Spleen (tissue), 11 donors: Measurements from ENCODE around the gene GCDH. TPM values are rescaled to one million over a fixed set of nuclear protein-coding genes. Genes with fewer than 3 reads are reported as not detected.

ENCODE experiments used
- DNase-seq: peaks from one replicate; pipeline ENCODE4 v3.0.0-alpha.2; 2020
- H3K27ac ChIP-seq, 8 donors: fragments of 200-600 bp; sonication (generic) in 7 of 8; 1 replicate in 4 of 8; 2 replicates in 4 of 8; pipeline versions ENCODE4 v1.5.0 to v1.8.0; 2016 to 2021; ENCODE audit warnings: inconsistent platforms in 4 of 8, mild to moderate bottlenecking in 4 of 8, moderate library complexity in 1 of 8
- H3K27me3 ChIP-seq, 7 donors: fragments of 200-600 bp; sonication (generic) in 6 of 7; replicated peaks in 1 of 7; 1 replicate in 4 of 7; 2 replicates in 3 of 7; pipeline versions ENCODE4 v1.5.0 to v1.8.0; 2016 to 2021; ENCODE audit warnings: inconsistent platforms in 3 of 7, mild to moderate bottlenecking in 1 of 7
- H3K36me3 ChIP-seq, 6 donors: fragments of 200-600 bp; sonication (generic) in 5 of 6; 1 replicate in 4 of 6; 2 replicates in 2 of 6; pipeline versions ENCODE4 v1.5.0 to v1.8.0; 2016 to 2021; ENCODE audit warnings: inconsistent platforms in 2 of 6
- H3K4me1 ChIP-seq, 6 donors: fragments of 200-600 bp; sonication (generic) in 5 of 6; 1 replicate in 3 of 6; 2 replicates in 3 of 6; pipeline versions ENCODE4 v1.5.0 to v1.8.0; 2016 to 2021; ENCODE audit warnings: inconsistent platforms in 3 of 6
- H3K4me3 ChIP-seq, 8 donors: fragments of 200-600 bp; sonication (generic) in 7 of 8; 1 replicate in 4 of 8; 2 replicates in 4 of 8; pipeline versions ENCODE4 v1.5.0 to v1.8.0; 2016 to 2021; ENCODE audit warnings: inconsistent platforms in 4 of 8, mild to moderate bottlenecking in 4 of 8, moderate library complexity in 2 of 8
- H3K9me3 ChIP-seq, 8 donors: fragments of 200-600 bp; sonication (generic) in 7 of 8; 1 replicate in 4 of 8; 2 replicates in 4 of 8; pipeline versions ENCODE4 v1.5.0 to v1.8.0; 2016 to 2021; ENCODE audit warnings: inconsistent platforms in 4 of 8
- POLR2A ChIP-seq, 3 donors: fragments of 450-650 bp; IDR thresholded peaks; one replicate each; pipeline ENCODE4 v1.5.1; 2017; ENCODE audit warnings: antibody characterized with exemption in 3 of 3, mild to moderate bottlenecking in 1 of 3
- POLR2AphosphoS5 ChIP-seq, 3 donors: sonication (generic); formaldehyde crosslinking; IDR thresholded peaks; one replicate each; pipeline ENCODE4 v1.5.1; 2017; ENCODE audit warnings: antibody characterized with exemption in 3 of 3
- WGBS, 5 donors: extraction: QIAGEN DNeasy Blood & Tissue Kit in 3 of 5; methylation state at CpG; one replicate each; pipeline versions ENCODE4 v1.1.5 to v1.1.7; 2013 to 2018; 5-methylcytosine and 5-hydroxymethylcytosine counted together
- intact Hi-C: fragments of 100-400 bp; cut with DNase I; formaldehyde crosslinking; loops from one replicate; pipeline ENCODE4 v1.15.0; 2023; ENCODE audit warnings: low total_unique reads
- polyA plus RNA-seq, 3 donors: library from polyadenylated mRNA; stranded (reverse); fragments of 200-250 nt; gene quantifications; one replicate each; pipeline ENCODE4 v1.2.1, GENCODE V29; 2013
- total RNA-seq, 7 donors: library from RNA; depleted of rRNA in 3 of 7; stranded (reverse); fragments of >200 nt in 3 of 7; fragmentation: NEBNext Ultra II Directional in 4 of 7; extraction: Animal tissue kit (Norgen Biotek cat#: 25700) in 4 of 7; gene quantifications; one replicate each; pipeline versions ENCODE4 v1.1.0 to v1.2.1, GENCODE V29; 2016 to 2021
- TF ChIP-seq, protein P1 (sequence below), 11 experiments: fragments of 200-600 bp in 7 of 11; fragments of 450-650 bp in 4 of 11; sonication (generic) in 4 of 11; IDR thresholded peaks in 8 of 11; conservative IDR thresholded peaks in 3 of 11; 1 replicate in 7 of 11; 2 replicates in 4 of 11; pipeline versions ENCODE4 v1.4.0 to v1.8.0; 2016 to 2021; ENCODE audit warnings: antibody characterized with exemption in 11 of 11, inconsistent platforms in 4 of 11, mild to moderate bottlenecking in 1 of 11
- donor health status: healthy with polysubstance abuse.
- donor health status: DM: no; HTN: no; CAD: no; lungs with moderate emphysema.
- donor health status: DM: no; HTN: no; CAD: no.
- donor health status: Bipolar disorder and iron deficiency.
- donor health status: healthy.
- donor health status: DM: no; HTN: no; CAD: no.
- donor health status: DM: yes; HTN: yes; CAD: no.

GCDH gene
- total and polyA plus RNA-seq, 10 donors, result 16.3 to 48.4 (median 28.2) TPM

DNA sequence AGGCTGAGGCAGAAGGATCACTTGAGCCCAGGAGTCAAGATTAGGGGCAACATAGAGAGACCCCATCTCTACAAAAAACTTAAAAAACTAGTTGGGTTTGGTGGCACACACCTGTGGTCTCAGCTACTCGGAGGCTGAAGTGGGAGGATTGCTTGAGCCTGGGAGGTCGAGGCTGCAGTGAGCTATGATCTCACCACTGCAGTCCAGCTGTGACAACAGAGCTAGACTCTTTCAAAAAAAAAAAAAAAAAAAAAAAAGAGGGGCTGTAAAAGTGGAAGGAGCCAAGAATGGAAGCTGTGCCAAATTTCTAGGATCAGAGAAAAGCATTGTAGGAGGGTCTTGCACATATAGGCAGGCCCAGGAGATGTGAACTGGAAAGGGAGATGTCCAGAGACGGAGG, 19.3 kb upstream of the GCDH start:
- Histone ChIP-seq H3K4me3 (no peak overlapping the region), H3K4me1 (peaks cover 0 to 24% (median 13%) of the 10 kb centered on the region in 6 donors), H3K36me3 (peaks cover 0 to 38% (median 25%) of the 10 kb centered on the region in 6 donors), H3K27ac (no peak overlapping the region), H3K27me3 (peaks cover 0 to 10% (median 0%) of the 10 kb centered on the region in 7 donors), H3K9me3 (peaks cover 0 to 17% (median 4%) of the 10 kb centered on the region in 8 donors)
- intact Hi-C loops, result no loop called here
- TF ChIP-seq POLR2AphosphoS5 (IDR thresholded peaks at IDR 0.05) (no peak), POLR2A (IDR thresholded peaks at IDR 0.05) (no peak)
- TF ChIP-seq, protein P1, sequence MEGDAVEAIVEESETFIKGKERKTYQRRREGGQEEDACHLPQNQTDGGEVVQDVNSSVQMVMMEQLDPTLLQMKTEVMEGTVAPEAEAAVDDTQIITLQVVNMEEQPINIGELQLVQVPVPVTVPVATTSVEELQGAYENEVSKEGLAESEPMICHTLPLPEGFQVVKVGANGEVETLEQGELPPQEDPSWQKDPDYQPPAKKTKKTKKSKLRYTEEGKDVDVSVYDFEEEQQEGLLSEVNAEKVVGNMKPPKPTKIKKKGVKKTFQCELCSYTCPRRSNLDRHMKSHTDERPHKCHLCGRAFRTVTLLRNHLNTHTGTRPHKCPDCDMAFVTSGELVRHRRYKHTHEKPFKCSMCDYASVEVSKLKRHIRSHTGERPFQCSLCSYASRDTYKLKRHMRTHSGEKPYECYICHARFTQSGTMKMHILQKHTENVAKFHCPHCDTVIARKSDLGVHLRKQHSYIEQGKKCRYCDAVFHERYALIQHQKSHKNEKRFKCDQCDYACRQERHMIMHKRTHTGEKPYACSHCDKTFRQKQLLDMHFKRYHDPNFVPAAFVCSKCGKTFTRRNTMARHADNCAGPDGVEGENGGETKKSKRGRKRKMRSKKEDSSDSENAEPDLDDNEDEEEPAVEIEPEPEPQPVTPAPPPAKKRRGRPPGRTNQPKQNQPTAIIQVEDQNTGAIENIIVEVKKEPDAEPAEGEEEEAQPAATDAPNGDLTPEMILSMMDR (IDR thresholded peaks at IDR 0.05 in 8 of 11, conservative IDR thresholded peaks at IDR 0.05 in 3 of 11), result no peak
- no peak for DNase-seq
- WGBS, 5 donors, result 68 to 88% (median 77%) methylated on average over 3 of the region's 3 CpGs

- Histone ChIP-seq H3K9me3 (peaks cover 0 to 17% (median 4%) of the 10 kb centered on the region in 8 donors), H3K4me3 (no peak overlapping the region), H3K4me1 (peaks cover 0 to 19% (median 9%) of the 10 kb centered on the region in 6 donors), H3K36me3 (peaks cover 0 to 44% (median 29%) of the 10 kb centered on the region in 6 donors), H3K27ac (no peak overlapping the region), H3K27me3 (peaks cover 0 to 7% (median 0%) of the 10 kb centered on the region in 7 donors)
- DNase-seq, result no peak
- intact Hi-C loops, result no loop called here
- TF ChIP-seq POLR2A (IDR thresholded peaks at IDR 0.05), result no peak
- no peak for TF ChIP-seq POLR2AphosphoS5 (IDR thresholded peaks at IDR 0.05)
- TF ChIP-seq, protein P1 (IDR thresholded peaks at IDR 0.05 in 8 of 11, conservative IDR thresholded peaks at IDR 0.05 in 3 of 11), result no peak
- 86 to 95% (median 89%) methylated on average over 5 of the region's 5 CpGs for WGBS, 5 donors
Observed at GRCh38 chr19:12872255-12872654, 18.7 kb upstream of the GCDH start.

GRCh38 chr19:12872941-12873890, 17.7 kb upstream of the GCDH start:
- H3K27me3 ChIP-seq, result no peaks in the 10 kb centered on the region
- WGBS, 5 donors, result 65 to 88% (median 72%) methylated on average over 68 to 70 of the region's 70 CpGs
- intact Hi-C loops, result no loop called here
- H3K36me3 ChIP-seq, result peaks cover 0 to 54% (median 37%) of the 10 kb centered on the region in 6 donors
- H3K4me1 ChIP-seq, result peaks cover 0 to 9% (median under 1%) of the 10 kb centered on the region in 6 donors
- TF ChIP-seq, protein P1 (IDR thresholded peaks at IDR 0.05 in 8 of 11, conservative IDR thresholded peaks at IDR 0.05 in 3 of 11), result no peak
- peak in 2 of 3 donors; percentile 46 to 47 for TF ChIP-seq POLR2AphosphoS5 (IDR thresholded peaks at IDR 0.05)
- DNase-seq, result no peak
- H3K27ac ChIP-seq, result no peak overlapping the region
- peaks cover 0 to 17% (median 4%) of the 10 kb centered on the region in 8 donors for H3K9me3 ChIP-seq
- peak overlapping the region in 3 of 8 donors; percentile 24 to 40 (median 34) for H3K4me3 ChIP-seq
